Retinal pigment epithelial cell (primary cell): ENCODE results near the gene ADAMTS6.
"Not testable (repeated sequence)": the region's sequence is repeated elsewhere in the genome, so short reads cannot be mapped to it uniquely, and the experiment has no call there.

ENCODE experiments used
- DNase-seq: peaks from one replicate; pipeline ENCODE4 v3.0.0-alpha.2; 2010; ENCODE audit warnings: low read depth
- H3K4me3 ChIP-seq: 2 replicates; pipeline ENCODE4 v1.5.1; 2011; ENCODE audit warnings: mild to moderate bottlenecking, low read length, control low read depth, moderate library complexity
- CTCF ChIP-seq: conservative IDR thresholded peaks from 2 replicates; pipeline ENCODE4 v1.5.1; 2011; ENCODE audit warnings: low read depth, low read length, control low read depth, inconsistent platforms

Gene ADAMTS6

GRCh38 chr5:65185468-65185867 lies 296.3 kb downstream of the ADAMTS6 start:
- H3K4me3 ChIP-seq, result no peak overlapping the region
- TF ChIP-seq CTCF, result no peak
- no peak for DNase-seq

DNA sequence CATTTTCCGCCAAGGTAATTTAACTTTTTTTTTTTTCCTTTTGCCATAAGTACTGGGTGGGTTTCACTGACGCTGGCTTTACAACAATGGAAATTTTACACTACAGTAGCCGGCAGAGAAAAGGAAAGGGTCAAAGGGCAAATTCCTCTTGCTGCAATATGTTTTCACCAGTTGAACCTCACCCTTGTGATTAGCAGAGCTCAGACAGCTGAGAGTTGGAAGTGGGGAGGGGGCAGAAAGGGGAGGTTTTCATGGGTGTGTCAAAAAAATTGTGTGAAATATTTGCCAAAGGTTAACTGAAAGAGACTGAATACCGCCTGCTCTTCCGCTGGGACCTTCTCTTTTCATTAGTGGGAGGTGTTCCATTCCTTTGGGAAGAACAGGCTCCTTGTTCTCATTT lies 296.9 kb downstream of the ADAMTS6 start:
- DNase-seq, result no peak
- no peak for TF ChIP-seq CTCF
- H3K4me3 ChIP-seq, result no peak overlapping the region

DNA sequence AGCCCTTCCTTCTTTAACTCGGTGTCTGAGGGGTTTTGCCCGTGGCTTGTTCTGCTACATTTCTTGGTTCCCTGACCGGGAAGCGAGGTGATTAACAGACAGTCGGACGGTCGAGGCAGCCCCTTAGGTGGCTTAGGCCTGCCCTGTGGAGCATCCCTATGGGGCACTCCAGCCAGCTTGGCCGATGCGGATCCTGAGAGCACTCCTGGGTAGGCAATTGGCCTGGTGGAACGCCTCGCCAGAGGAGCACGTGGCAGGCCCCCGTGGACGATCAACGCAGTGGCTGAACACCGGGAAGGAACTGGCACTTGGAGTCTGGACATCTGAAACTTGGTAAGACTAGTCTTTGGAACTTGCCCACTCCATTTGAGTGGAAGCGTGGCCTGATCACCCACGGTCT lies 307.5 kb downstream of the ADAMTS6 start:
- DNase-seq, H3K4me3 ChIP-seq: not testable (repeated sequence)

DNA sequence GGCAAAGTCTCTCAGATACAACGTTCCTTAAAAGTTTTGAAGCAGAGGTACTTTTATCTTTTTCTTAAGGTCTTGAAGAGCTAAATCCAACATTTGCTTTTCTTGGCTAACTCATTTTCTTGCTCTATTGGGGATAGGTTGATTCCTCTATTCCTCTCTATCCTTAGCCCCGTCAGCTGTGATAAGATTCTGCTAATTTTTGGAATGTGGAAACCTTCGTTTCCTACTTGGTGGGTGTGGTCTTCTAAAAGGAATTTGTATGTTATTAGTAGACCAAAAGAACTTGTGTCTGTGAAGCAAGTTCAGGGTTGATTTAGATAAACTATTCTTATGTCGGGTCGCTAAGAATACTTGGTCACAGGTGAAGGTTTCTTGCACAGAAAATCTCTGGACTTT lies 308.6 kb downstream of the ADAMTS6 start:
- no peak overlapping the region for H3K4me3 ChIP-seq
- no peak for DNase-seq
- no peak for TF ChIP-seq CTCF

- no peak for DNase-seq
- TF ChIP-seq CTCF, result no peak
- H3K4me3 ChIP-seq, result no peak overlapping the region
These were observed 309.1 kb downstream of the ADAMTS6 start for GRCh38 chr5:65172486-65173129.

GRCh38 chr5:65171645-65172044 lies 310.1 kb downstream of the ADAMTS6 start:
- no peak overlapping the region for H3K4me3 ChIP-seq
- no peak for TF ChIP-seq CTCF
- DNase-seq, result no peak

DNA sequence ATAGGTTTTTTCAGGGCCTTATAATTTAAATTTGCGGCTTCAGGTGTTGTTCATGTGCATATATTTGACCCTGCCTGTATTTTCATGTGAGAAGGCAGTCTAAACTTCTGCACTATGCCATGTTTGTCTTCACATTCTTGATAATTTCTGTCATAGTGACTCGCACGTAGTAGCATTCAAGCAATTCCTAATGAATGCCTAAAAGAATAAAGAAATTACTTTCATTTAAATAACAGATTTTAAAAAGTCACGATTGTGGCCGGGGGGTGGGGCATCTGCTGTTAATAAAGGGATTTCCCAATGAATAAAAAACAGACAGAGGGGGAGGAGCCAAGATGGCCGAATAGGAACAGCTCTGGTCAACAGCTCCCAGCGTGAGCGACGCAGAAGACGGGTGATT lies 318.0 kb downstream of the ADAMTS6 start:
- DNase-seq, result no peak
- TF ChIP-seq CTCF, result no peak
- no peak overlapping the region for H3K4me3 ChIP-seq

DNA sequence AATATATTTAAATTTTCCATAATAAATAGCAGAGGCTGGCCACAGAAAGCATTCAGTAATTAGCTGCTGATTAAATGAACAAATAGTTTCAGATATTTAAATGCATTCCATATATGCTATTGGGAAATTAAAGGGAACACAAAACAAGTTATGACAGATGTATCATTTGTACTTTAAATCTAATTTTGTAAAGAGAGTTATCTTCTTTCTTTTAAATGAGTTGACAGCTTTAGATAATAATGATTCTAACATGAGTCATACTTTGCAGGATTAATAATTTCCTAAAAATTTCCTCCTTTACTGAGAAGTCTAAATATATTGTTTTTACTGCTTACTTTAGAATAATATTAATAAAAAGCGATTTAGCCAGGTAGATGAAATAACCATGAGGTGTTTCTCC lies 320.1 kb downstream of the ADAMTS6 start:
- DNase-seq, result no peak
- H3K4me3 ChIP-seq, result no peak overlapping the region
- TF ChIP-seq CTCF, result no peak
